ENCODE results near the gene SERP1. TPM values are rescaled to one million over a fixed set of nuclear protein-coding genes. Genes with fewer than 3 reads are reported as not detected.
"Not testable (repeated sequence)": the region's sequence is repeated elsewhere in the genome, so short reads cannot be mapped to it uniquely, and the experiment has no call there.

The SERP1 gene
- total and polyA plus RNA-seq, 4 donors = 77.3 to 115 (median 103) TPM

GRCh38 chr3:150521463-150521862 lies 24.8 kb downstream of the SERP1 start:
- H3K27me3 ChIP-seq (ENCODE audit: control insufficient read depth, insufficient read depth, low read length) = no peaks in the 10 kb centered on the region
- no peaks in the 10 kb centered on the region for H3K9me3 ChIP-seq (ENCODE audit: control insufficient read depth, insufficient read depth, low read length)
- H3K27ac ChIP-seq (ENCODE audit: low read depth, low read length) = no peak overlapping the region
- WGBS (ENCODE audit: insufficient coverage) = 0% methylated on average over 2 of the region's 2 CpGs
- DNase-seq (ENCODE audit: low read depth in 4 of 6, low spot score in 6 of 6) = peak in 2 of 6 donors; percentile 10 to 38
- no peaks in the 10 kb centered on the region for H3K4me1 ChIP-seq (ENCODE audit: control insufficient read depth, insufficient read depth, low read length)
- H3K36me3 ChIP-seq (ENCODE audit: control insufficient read depth, insufficient read depth, low read length) = no peaks in the 10 kb centered on the region
- H3K4me3 ChIP-seq (ENCODE audit: low read depth, low read length) = no peak overlapping the region

- H3K9me3 ChIP-seq (ENCODE audit: control insufficient read depth, insufficient read depth, low read length) = no peaks in the 10 kb centered on the region
- no peaks in the 10 kb centered on the region for H3K36me3 ChIP-seq (ENCODE audit: control insufficient read depth, insufficient read depth, low read length)
- H3K4me3 ChIP-seq (ENCODE audit: low read depth, low read length) = no peak overlapping the region
- H3K27ac ChIP-seq (ENCODE audit: low read depth, low read length) = no peak overlapping the region
- no peaks in the 10 kb centered on the region for H3K4me1 ChIP-seq (ENCODE audit: control insufficient read depth, insufficient read depth, low read length)
- 84% methylated on average over 22 of the region's 24 CpGs for WGBS (ENCODE audit: insufficient coverage)
- no peak for DNase-seq (ENCODE audit: low read depth in 4 of 6, low spot score in 6 of 6)
- H3K27me3 ChIP-seq (ENCODE audit: control insufficient read depth, insufficient read depth, low read length) = no peaks in the 10 kb centered on the region
These were observed 25.9 kb downstream of the SERP1 start for GRCh38 chr3:150520408-150520807.

GRCh38 chr3:150519026-150519425 lies 27.3 kb downstream of the SERP1 start:
- Histone ChIP-seq H3K36me3 (ENCODE audit: control insufficient read depth, insufficient read depth, low read length) (no peaks in the 10 kb centered on the region), H3K9me3 (ENCODE audit: control insufficient read depth, insufficient read depth, low read length) (no peaks in the 10 kb centered on the region), H3K27me3 (ENCODE audit: control insufficient read depth, insufficient read depth, low read length) (no peaks in the 10 kb centered on the region), H3K4me1 (ENCODE audit: control insufficient read depth, insufficient read depth, low read length) (no peaks in the 10 kb centered on the region), H3K4me3 (ENCODE audit: low read depth, low read length) (no peak overlapping the region), H3K27ac (ENCODE audit: low read depth, low read length) (no peak overlapping the region)
- WGBS (ENCODE audit: insufficient coverage) = no CpG with 5 or more reads among the region's 3 CpGs
- no peak for DNase-seq (ENCODE audit: low read depth in 4 of 6, low spot score in 6 of 6)

GRCh38 chr3:150515210-150515609 lies 31.1 kb downstream of the SERP1 start:
- H3K27ac ChIP-seq (ENCODE audit: low read depth, low read length) = no peak overlapping the region
- WGBS (ENCODE audit: insufficient coverage) = 73% methylated on average over 2 of the region's 4 CpGs
- H3K9me3 ChIP-seq (ENCODE audit: control insufficient read depth, insufficient read depth, low read length) = no peaks in the 10 kb centered on the region
- no peak for DNase-seq (ENCODE audit: low read depth in 4 of 6, low spot score in 6 of 6)
- no peaks in the 10 kb centered on the region for H3K4me1 ChIP-seq (ENCODE audit: control insufficient read depth, insufficient read depth, low read length)
- H3K36me3 ChIP-seq (ENCODE audit: control insufficient read depth, insufficient read depth, low read length) = no peaks in the 10 kb centered on the region
- H3K4me3 ChIP-seq (ENCODE audit: low read depth, low read length) = no peak overlapping the region
- H3K27me3 ChIP-seq (ENCODE audit: control insufficient read depth, insufficient read depth, low read length) = no peaks in the 10 kb centered on the region

- no peak overlapping the region for H3K4me3 ChIP-seq (ENCODE audit: low read depth, low read length)
- no peaks in the 10 kb centered on the region for H3K27me3 ChIP-seq (ENCODE audit: control insufficient read depth, insufficient read depth, low read length)
- H3K9me3 ChIP-seq (ENCODE audit: control insufficient read depth, insufficient read depth, low read length) = no peaks in the 10 kb centered on the region
- no peaks in the 10 kb centered on the region for H3K4me1 ChIP-seq (ENCODE audit: control insufficient read depth, insufficient read depth, low read length)
- H3K27ac ChIP-seq (ENCODE audit: low read depth, low read length) = no peak overlapping the region
- WGBS (ENCODE audit: insufficient coverage) = no CpG with 5 or more reads among the region's 4 CpGs
- no peak for DNase-seq (ENCODE audit: low read depth in 4 of 6, low spot score in 6 of 6)
- no peaks in the 10 kb centered on the region for H3K36me3 ChIP-seq (ENCODE audit: control insufficient read depth, insufficient read depth, low read length)
These were observed 35.0 kb downstream of the SERP1 start for GRCh38 chr3:150511122-150511821.

- Histone ChIP-seq H3K27me3 (ENCODE audit: control insufficient read depth, insufficient read depth, low read length) (no peaks in the 10 kb centered on the region), H3K9me3 (ENCODE audit: control insufficient read depth, insufficient read depth, low read length) (no peaks in the 10 kb centered on the region), H3K4me1 (ENCODE audit: control insufficient read depth, insufficient read depth, low read length) (no peaks in the 10 kb centered on the region), H3K36me3 (ENCODE audit: control insufficient read depth, insufficient read depth, low read length) (no peaks in the 10 kb centered on the region), H3K4me3 (ENCODE audit: low read depth, low read length) (no peak overlapping the region), H3K27ac (ENCODE audit: low read depth, low read length) (no peak overlapping the region)
- WGBS (ENCODE audit: insufficient coverage) = 100% methylated on average over 2 of the region's 2 CpGs
- DNase-seq (ENCODE audit: low read depth in 4 of 6, low spot score in 6 of 6) = no peak
These were observed 36.5 kb downstream of the SERP1 start for GRCh38 chr3:150509780-150510179.

- H3K27me3 ChIP-seq (ENCODE audit: control insufficient read depth, insufficient read depth, low read length) = no peaks in the 10 kb centered on the region
These were observed 37.9 kb downstream of the SERP1 start for GRCh38 chr3:150508401-150508800.

GRCh38 chr3:150504483-150504882 lies 41.8 kb downstream of the SERP1 start:
- no peaks in the 10 kb centered on the region for H3K4me1 ChIP-seq (ENCODE audit: control insufficient read depth, insufficient read depth, low read length)
- peaks cover 7% of the 10 kb centered on the region for H3K9me3 ChIP-seq (ENCODE audit: control insufficient read depth, insufficient read depth, low read length)
- 79% methylated on average over 3 of the region's 3 CpGs for WGBS (ENCODE audit: insufficient coverage)
- no peak for DNase-seq (ENCODE audit: low read depth in 4 of 6, low spot score in 6 of 6)
- H3K27me3 ChIP-seq (ENCODE audit: control insufficient read depth, insufficient read depth, low read length) = no peaks in the 10 kb centered on the region
- no peak overlapping the region for H3K27ac ChIP-seq (ENCODE audit: low read depth, low read length)
- no peak overlapping the region for H3K4me3 ChIP-seq (ENCODE audit: low read depth, low read length)
- H3K36me3 ChIP-seq (ENCODE audit: control insufficient read depth, insufficient read depth, low read length) = no peaks in the 10 kb centered on the region

More at GRCh38 chr3:150508401-150508800, 37.9 kb downstream of the SERP1 start:
- DNase-seq (ENCODE audit: low read depth in 4 of 6, low spot score in 6 of 6) = no peak
- Histone ChIP-seq H3K9me3 (ENCODE audit: control insufficient read depth, insufficient read depth, low read length) (no peaks in the 10 kb centered on the region), H3K36me3 (ENCODE audit: control insufficient read depth, insufficient read depth, low read length) (no peaks in the 10 kb centered on the region), H3K27ac (ENCODE audit: low read depth, low read length) (no peak overlapping the region), H3K4me3 (ENCODE audit: low read depth, low read length) (no peak overlapping the region), H3K4me1 (ENCODE audit: control insufficient read depth, insufficient read depth, low read length) (no peaks in the 10 kb centered on the region)

GRCh38 chr3:150503402-150504099 lies 42.7 kb downstream of the SERP1 start:
- Histone ChIP-seq H3K9me3 (ENCODE audit: control insufficient read depth, insufficient read depth, low read length) (peaks cover 7% of the 10 kb centered on the region), H3K27me3 (ENCODE audit: control insufficient read depth, insufficient read depth, low read length) (no peaks in the 10 kb centered on the region), H3K4me1 (ENCODE audit: control insufficient read depth, insufficient read depth, low read length) (no peaks in the 10 kb centered on the region), H3K36me3 (ENCODE audit: control insufficient read depth, insufficient read depth, low read length) (no peaks in the 10 kb centered on the region), H3K4me3 (ENCODE audit: low read depth, low read length) (no peak overlapping the region), H3K27ac (ENCODE audit: low read depth, low read length) (no peak overlapping the region)
- WGBS (ENCODE audit: insufficient coverage) = 85% methylated on average over 4 of the region's 5 CpGs
- no peak for DNase-seq (ENCODE audit: low read depth in 4 of 6, low spot score in 6 of 6)

- not testable (repeated sequence) for DNase-seq (ENCODE audit: low read depth in 4 of 6, low spot score in 6 of 6); H3K4me1 ChIP-seq (ENCODE audit: control insufficient read depth, insufficient read depth, low read length); H3K27me3 ChIP-seq (ENCODE audit: control insufficient read depth, insufficient read depth, low read length); H3K27ac ChIP-seq (ENCODE audit: low read depth, low read length); H3K36me3 ChIP-seq (ENCODE audit: control insufficient read depth, insufficient read depth, low read length); H3K9me3 ChIP-seq (ENCODE audit: control insufficient read depth, insufficient read depth, low read length); H3K4me3 ChIP-seq (ENCODE audit: low read depth, low read length)
- 90% methylated on average over 1 of the region's 1 CpG for WGBS (ENCODE audit: insufficient coverage)
These were observed 45.3 kb downstream of the SERP1 start for GRCh38 chr3:150500960-150501359.

Data from spinal cord (tissue), 10 donors.